Endothelial cell of umbilical vein (primary cell): ENCODE data around the gene MRPL54. TPM values are rescaled to one million over a fixed set of nuclear protein-coding genes. Genes with fewer than 3 reads are reported as not detected.

Experiments used
- BruUV-seq: library from RNA; stranded (reverse); fragments of 400-500 nt; replicated peaks from 2 replicates; lab custom pipeline; 2021; lab: Mats Ljungman, UMichigan
- CTCF ChIA-PET: fragments of 300-600, 350-600 bp; sonication (Branson Sonifier 250); formaldehyde crosslinking; loops from one replicate; lab custom pipeline; 2021; ENCODE audit warnings: antibody characterized with exemption, inconsistent platforms; lab: Charles Lee
- POLR2A ChIA-PET: fragments of 300-600, 350-600 bp; sonication (Branson Sonifier 250); formaldehyde crosslinking; loops from one replicate; lab custom pipeline; 2021; ENCODE audit warnings: antibody characterized with exemption, inconsistent platforms; lab: Charles Lee
- DNase-seq: peaks from one replicate; pipeline ENCODE4 v3.0.0-alpha.2; 2011; ENCODE audit warnings: low read depth, low spot score
- FAIRE-seq: peaks from 2 replicates; lab custom pipeline; 2011; peaks lifted over from hg19 to GRCh38; lab: Jason Lieb, UNC
- H2AFZ ChIP-seq: 2 replicates; pipeline ENCODE4 v1.6.0; 2012; ENCODE audit warnings: low read depth, low read length, control low read depth, inconsistent platforms
- H3K27ac ChIP-seq: 2 replicates; pipeline ENCODE4 v1.5.1; 2011; ENCODE audit warnings: low read depth, mild to moderate bottlenecking, control low read depth, low read length, moderate library complexity; ENCODE audit not compliant: insufficient read depth
- H3K27me3 ChIP-seq, 2 experiments: 2 replicates each; pipeline versions ENCODE4 v1.6.0 to v1.6.1; 2011; ENCODE audit warnings: low read length in 2 of 2, mixed read lengths in 1 of 2; ENCODE audit not compliant: control insufficient read depth in 2 of 2, insufficient read depth in 2 of 2
- H3K36me3 ChIP-seq, 2 experiments: 2 replicates in 1 of 2; 3 replicates in 1 of 2; pipeline ENCODE4 v1.5.1; 2011; ENCODE audit warnings: low read length in 2 of 2, mild to moderate bottlenecking in 1 of 2, moderate library complexity in 1 of 2; ENCODE audit not compliant: control insufficient read depth in 2 of 2, insufficient read depth in 2 of 2; ENCODE audit errors: extremely low read depth in 1 of 2
- H3K4me1 ChIP-seq: 3 replicates; pipeline ENCODE4 v1.5.1; 2011; ENCODE audit warnings: mild to moderate bottlenecking, low read length; ENCODE audit not compliant: control insufficient read depth, insufficient read depth; ENCODE audit errors: extremely low read depth
- H3K4me2 ChIP-seq: 2 replicates; pipeline ENCODE4 v1.6.1; 2011; ENCODE audit warnings: low read length, control low read depth, mixed read lengths; ENCODE audit not compliant: insufficient read depth
- H3K4me3 ChIP-seq, 3 experiments: fragments of 200-600 bp in 1 of 3; sonication (generic), shearing (Covaris generic) in 1 of 3; replicated peaks in 1 of 3; 2 replicates each; pipeline ENCODE4 v1.5.1; 2011 to 2016; ENCODE audit warnings: control low read depth in 3 of 3, low read length in 3 of 3, mild to moderate bottlenecking in 2 of 3, inconsistent platforms in 1 of 3, low read depth in 1 of 3, moderate library complexity in 1 of 3; ENCODE audit not compliant: insufficient read depth in 1 of 3
- H3K79me2 ChIP-seq: 2 replicates; pipeline ENCODE4 v1.6.0; 2012; ENCODE audit warnings: low read length, inconsistent platforms; ENCODE audit not compliant: control insufficient read depth, insufficient read depth
- H3K9ac ChIP-seq: replicated peaks from 2 replicates; pipeline ENCODE3; 2011; ENCODE audit warnings: low read length, control low read depth; ENCODE audit not compliant: insufficient read depth; ENCODE audit errors: extremely low read depth
- H3K9me1 ChIP-seq: replicated peaks from 3 replicates; pipeline ENCODE4 v1.6.0; 2011; ENCODE audit warnings: mild to moderate bottlenecking, low read length; ENCODE audit not compliant: control insufficient read depth, insufficient read depth; ENCODE audit errors: extremely low read depth
- H3K9me3 ChIP-seq: replicated peaks from 2 replicates; pipeline ENCODE4 v1.5.1; 2012; ENCODE audit warnings: low read length, inconsistent platforms; ENCODE audit not compliant: control insufficient read depth, insufficient read depth
- H4K20me1 ChIP-seq: replicated peaks from 2 replicates; pipeline ENCODE3; 2011; ENCODE audit warnings: mild to moderate bottlenecking, low read length; ENCODE audit not compliant: control insufficient read depth, insufficient read depth; ENCODE audit errors: extremely low read depth
- CTCF ChIP-seq, 2 donors: IDR thresholded peaks; 1 replicate in 1 of 2; 2 replicates in 1 of 2; pipeline ENCODE4 v1.5.1; 2011; ENCODE audit warnings: low read length in 2 of 2, mild to moderate bottlenecking in 2 of 2, moderate library complexity in 2 of 2, control low read depth in 1 of 2, inconsistent platforms in 1 of 2, low read depth in 1 of 2; ENCODE audit not compliant: insufficient read depth in 1 of 2; ENCODE audit errors: extremely low read depth in 1 of 2
- EZH2 ChIP-seq: IDR thresholded peaks from 2 replicates; pipeline ENCODE4 v1.6.1; 2012; ENCODE audit warnings: borderline replicate concordance, low read depth, mild to moderate bottlenecking, moderate library complexity, low read length, inconsistent platforms; ENCODE audit not compliant: severe bottlenecking
- POLR2A ChIP-seq: IDR thresholded peaks from 2 replicates; pipeline ENCODE4 v1.6.1; 2012; ENCODE audit warnings: low read depth, mild to moderate bottlenecking, control low read depth, low read length
- dilution Hi-C: fragments of 300-500 bp; cut with MboI; formaldehyde crosslinking; loops from one replicate; pipeline ENCODE4 v1.15.0; 2019; ENCODE audit warnings: low sequenced_read_pairs; ENCODE audit not compliant: extremely low pct_ligation_motif_present
- intact Hi-C: fragments of 100-400 bp; cut with micrococcal nuclease; formaldehyde crosslinking; loops from one replicate; pipeline ENCODE4 v1.10.0; 2022
- polyA plus RNA-seq, 4 experiments: library from polyadenylated mRNA; depleted of rRNA in 3 of 4; stranded (reverse) in 3 of 4; unstranded in 1 of 4; fragments of >200 nt; gene quantifications; 2 replicates each; pipeline versions ENCODE4 v1.2.1 to v1.2.3, GENCODE V29; 2011 to 2012; ENCODE audit warnings: missing spikeins in 1 of 4
- total RNA-seq: library from RNA; stranded (reverse); gene quantifications from 2 replicates; pipeline ENCODE4 v1.2.3, GENCODE V29; 2021

The MRPL54 gene
- total and polyA plus RNA-seq, 2 donors (not counting 3 experiments of a cell fraction or from before 2014, with no cell fraction given) = 76.3 to 93.1 TPM

DNA sequence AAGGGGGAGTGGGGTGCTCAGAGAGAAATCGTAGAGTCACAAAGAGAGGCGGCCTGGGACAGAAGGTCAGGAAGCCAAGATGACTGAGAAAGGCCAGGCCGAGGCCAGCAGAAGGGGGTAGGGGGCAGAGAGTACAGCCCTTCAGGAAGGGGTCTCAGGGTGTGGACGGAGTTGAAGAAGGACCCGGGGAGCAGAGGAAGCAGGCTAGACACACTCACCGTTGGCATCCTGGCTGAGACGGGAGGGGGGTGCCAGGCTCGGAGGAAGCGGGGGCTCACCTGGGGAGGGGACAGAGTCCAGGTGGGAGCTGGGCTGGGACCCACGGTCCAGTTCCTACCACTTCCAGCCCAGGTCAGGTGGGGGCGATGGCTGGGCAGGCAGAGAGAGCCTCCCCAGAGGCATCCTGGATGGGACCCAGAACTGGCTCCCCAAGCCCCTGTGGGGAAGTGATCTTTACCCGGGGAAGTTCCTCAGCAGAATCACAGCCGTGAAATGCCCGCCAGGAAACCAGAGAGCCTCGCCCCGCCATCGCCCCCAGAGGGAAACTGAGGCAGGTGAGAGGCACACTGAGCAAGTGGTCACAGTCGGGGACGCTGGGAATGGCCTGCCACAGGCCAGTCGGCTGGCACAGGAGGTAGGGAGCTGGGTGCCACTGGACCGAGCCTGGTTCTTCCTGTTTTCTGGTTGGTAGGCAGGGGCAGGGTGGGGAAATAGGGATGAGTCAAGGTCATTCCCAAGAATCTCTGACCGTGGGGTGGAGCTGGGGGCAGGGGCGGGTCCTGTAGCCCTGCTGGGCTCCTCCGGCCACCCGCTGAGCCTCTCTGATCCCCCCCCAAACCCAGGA lies 22.3 kb downstream of the MRPL54 start:
- no peak overlapping the region for H3K4me3 ChIP-seq
- BruUV-seq = no TSS peak
- POLR2A ChIA-PET = no interaction called here

More for the DNA sequence above, 22.3 kb downstream of the MRPL54 start:
- dilution Hi-C loops = no loop called here
- H3K9ac ChIP-seq = no peak overlapping the region
- peaks cover 2% of the 10 kb centered on the region for H3K9me3 ChIP-seq
- CTCF ChIA-PET = no interaction called here
- intact Hi-C loops = no loop called here
- peaks cover 8 to 9% of the 10 kb centered on the region in 2 experiments for H3K27me3 ChIP-seq
- no peak for TF ChIP-seq CTCF (IDR thresholded peaks at IDR 0.05; ENCODE audit: extremely low read depth in 1 of 2, insufficient read depth in 1 of 2, low read depth in 1 of 2, low read length in 2 of 2)
- no peak for TF ChIP-seq POLR2A
- TF ChIP-seq EZH2 = no peak
- H3K79me2 ChIP-seq = no peaks in the 10 kb centered on the region
- no peaks in the 10 kb centered on the region for H3K4me1 ChIP-seq
- no peaks in the 10 kb centered on the region for H3K9me1 ChIP-seq
- no peak overlapping the region for H3K4me2 ChIP-seq
- no peaks in the 10 kb centered on the region for H4K20me1 ChIP-seq
- no peaks in the 10 kb centered on the region for H3K36me3 ChIP-seq
- DNase-seq (no peak), FAIRE-seq (no peak)
- no peak overlapping the region for H3K27ac ChIP-seq
- no peak overlapping the region for H2AFZ ChIP-seq
